Thymus (tissue), 11 donors: ENCODE measurements around the gene TNFRSF6B. TPM values are rescaled to one million over a fixed set of nuclear protein-coding genes. Genes with fewer than 3 reads are reported as not detected.

ENCODE experiments used
- DNase-seq, 9 donors: peaks; one replicate each; pipeline ENCODE4 v3.0.0-alpha.2; 2013; ENCODE audit warnings: low spot score in 9 of 9, low read depth in 6 of 9, missing footprints in 1 of 9
- H3K27ac ChIP-seq, 2 donors: one replicate each; pipeline ENCODE4 v1.5.1; 2013; ENCODE audit warnings: control low read depth in 1 of 2, low read depth in 1 of 2, low read length in 1 of 2, mild to moderate bottlenecking in 1 of 2, moderate library complexity in 1 of 2
- H3K27me3 ChIP-seq, 2 donors: one replicate each; pipeline ENCODE4 v1.5.1; 2013; ENCODE audit warnings: low read length in 1 of 2; ENCODE audit not compliant: control insufficient read depth in 2 of 2, insufficient read depth in 1 of 2
- H3K36me3 ChIP-seq, 2 donors: one replicate each; pipeline ENCODE4 v1.5.1; 2013; ENCODE audit warnings: low read length in 1 of 2, mild to moderate bottlenecking in 1 of 2, moderate library complexity in 1 of 2; ENCODE audit not compliant: control insufficient read depth in 2 of 2, insufficient read depth in 2 of 2
- H3K4me1 ChIP-seq, 2 donors: one replicate each; pipeline ENCODE4 v1.5.1; 2013; ENCODE audit warnings: low read length in 2 of 2; ENCODE audit not compliant: control insufficient read depth in 2 of 2, insufficient read depth in 2 of 2
- H3K4me3 ChIP-seq, 2 donors: one replicate each; pipeline ENCODE4 v1.5.1; 2013; ENCODE audit warnings: low read length in 2 of 2, control low read depth in 1 of 2, mild to moderate bottlenecking in 1 of 2
- H3K9me3 ChIP-seq, 2 donors: one replicate each; pipeline ENCODE4 v1.5.1; 2013; ENCODE audit warnings: low read length in 1 of 2, mild to moderate bottlenecking in 1 of 2; ENCODE audit not compliant: control insufficient read depth in 2 of 2, insufficient read depth in 1 of 2
- whole genome bisulfite sequencing: extraction: QIAGEN DNeasy Blood & Tissue Kit; methylation state at CpG from one replicate; pipeline ENCODE4 v1.1.7; 2013; 5-methylcytosine and 5-hydroxymethylcytosine counted together
- polyA plus RNA-seq: library from polyadenylated mRNA; stranded (reverse); fragments of 200-250 nt; gene quantifications from one replicate; pipeline ENCODE4 v1.2.3, GENCODE V29; 2013
- total RNA-seq: library from RNA; stranded (reverse); fragments of 120-200 nt; gene quantifications from one replicate; pipeline ENCODE4 v1.2.4, GENCODE V29; 2013
- donor health status: healthy.

The TNFRSF6B gene
- total and polyA plus RNA-seq, 2 donors = 13.5 to 34.7 TPM

DNA sequence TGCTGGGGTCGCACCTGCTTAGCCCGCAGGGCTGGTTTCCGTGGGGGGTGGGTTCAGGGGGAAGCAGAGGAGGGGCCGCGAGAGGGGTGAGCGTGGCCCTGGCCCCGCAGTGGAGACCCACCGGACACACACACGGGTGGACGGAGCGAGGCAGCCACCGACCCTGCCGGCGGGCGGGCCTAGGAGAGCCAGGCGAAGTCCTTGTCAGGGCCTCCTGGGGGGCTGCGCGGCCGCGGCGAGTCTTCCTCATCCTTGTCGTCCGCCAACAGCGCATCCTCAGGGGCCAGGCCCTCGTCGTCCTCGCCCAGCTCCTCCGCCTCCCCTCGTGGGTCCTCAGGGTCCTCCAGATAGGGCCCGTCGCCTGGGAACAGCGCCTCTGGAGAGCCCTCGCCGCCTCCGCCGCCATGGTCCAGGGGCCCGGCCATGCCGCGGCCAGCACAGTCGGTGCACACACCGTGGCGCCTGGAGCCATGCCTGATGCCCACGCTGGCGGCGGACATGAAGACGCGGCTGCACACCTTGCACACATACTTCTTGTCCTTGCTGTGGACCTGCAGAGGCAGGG lies 50.4 kb downstream of the TNFRSF6B start:
- Histone ChIP-seq H3K36me3 (peaks cover 18 to 23% of the 10 kb centered on the region in 2 donors), H3K27me3 (no peaks in the 10 kb centered on the region), H3K4me3 (no peak overlapping the region), H3K4me1 (peaks cover 5 to 29% of the 10 kb centered on the region in 2 donors), H3K9me3 (peaks cover 0 to 4% of the 10 kb centered on the region in 2 donors), H3K27ac (no peak overlapping the region)
- WGBS = 98% methylated on average over 47 of the region's 47 CpGs
- no peak for DNase-seq

DNA sequence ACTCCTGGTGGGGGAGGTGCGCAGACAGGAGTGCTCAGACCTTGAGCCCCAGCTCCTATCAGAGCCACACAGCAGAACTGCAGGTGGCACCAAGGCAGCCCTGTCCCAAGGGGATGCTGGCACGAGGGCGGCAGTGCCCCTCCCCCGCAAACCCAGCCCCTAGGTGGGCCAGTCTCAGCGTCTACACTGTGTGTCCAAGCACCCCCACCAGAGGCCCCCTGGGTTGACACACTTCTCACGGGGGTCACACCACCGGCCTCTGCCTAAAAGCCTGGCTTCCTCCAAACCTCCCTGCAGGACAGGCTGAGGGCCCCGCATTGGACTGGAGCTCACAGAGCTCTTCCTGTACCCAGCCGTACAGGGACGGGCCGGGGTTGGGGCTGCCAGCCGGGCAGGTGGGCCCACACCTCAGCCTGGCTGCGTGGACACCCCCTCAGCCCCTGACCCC lies 51.2 kb downstream of the TNFRSF6B start:
- no peak overlapping the region for H3K27ac ChIP-seq
- no peaks in the 10 kb centered on the region for H3K27me3 ChIP-seq
- H3K4me3 ChIP-seq = no peak overlapping the region
- WGBS = 97% methylated on average over 13 of the region's 13 CpGs
- no peak for DNase-seq
- peaks cover 10 to 16% of the 10 kb centered on the region in 2 donors for H3K36me3 ChIP-seq
- peaks cover 5 to 31% of the 10 kb centered on the region in 2 donors for H3K4me1 ChIP-seq
- H3K9me3 ChIP-seq = peaks cover 0 to 4% of the 10 kb centered on the region in 2 donors

Other genes starting within 250 kb of the TNFRSF6B start
- 0.38 TPM for gene KCNQ2, start 224.0 kb upstream of the TNFRSF6B start, total RNA-seq
- 0.48 TPM for gene KCNQ2, start 224.0 kb upstream of the TNFRSF6B start, polyA plus RNA-seq
- gene EEF1A2, start 197.6 kb upstream of the TNFRSF6B start, total RNA-seq = 0.19 TPM
- 2.2 TPM for gene EEF1A2, start 197.6 kb upstream of the TNFRSF6B start, polyA plus RNA-seq
- gene PPDPF, start 175.9 kb upstream of the TNFRSF6B start, total RNA-seq = 18.0 TPM
- 229 TPM for gene PPDPF, start 175.9 kb upstream of the TNFRSF6B start, polyA plus RNA-seq
- gene PTK6, start 159.3 kb upstream of the TNFRSF6B start, total RNA-seq = 0.19 TPM
- 2.7 TPM for gene PTK6, start 159.3 kb upstream of the TNFRSF6B start, polyA plus RNA-seq
- 0.05 TPM for gene SRMS, start 148.9 kb upstream of the TNFRSF6B start, total RNA-seq
- 0.05 TPM for gene SRMS, start 148.9 kb upstream of the TNFRSF6B start, polyA plus RNA-seq
- 1.1 TPM for gene FNDC11, start 142.5 kb upstream of the TNFRSF6B start, total RNA-seq
- gene FNDC11, start 142.5 kb upstream of the TNFRSF6B start, polyA plus RNA-seq = 1.2 TPM
- 14.8 TPM for gene HELZ2, start 122.4 kb upstream of the TNFRSF6B start, total RNA-seq
- gene HELZ2, start 122.4 kb upstream of the TNFRSF6B start, polyA plus RNA-seq = 13.9 TPM
- 9.3 TPM for gene GMEB2, start 69.6 kb upstream of the TNFRSF6B start, total RNA-seq
- gene GMEB2, start 69.6 kb upstream of the TNFRSF6B start, polyA plus RNA-seq = 16.3 TPM
- gene STMN3, start 43.2 kb upstream of the TNFRSF6B start, total RNA-seq = 71.5 TPM
- gene STMN3, start 43.2 kb upstream of the TNFRSF6B start, polyA plus RNA-seq = 77.9 TPM
- 8.1 TPM for gene RTEL1, start 38.3 kb upstream of the TNFRSF6B start, total RNA-seq
- gene RTEL1, start 38.3 kb upstream of the TNFRSF6B start, polyA plus RNA-seq = 18.8 TPM
- gene ARFRP1, start 11.3 kb downstream of the TNFRSF6B start, total RNA-seq = 39.2 TPM
- gene ARFRP1, start 11.3 kb downstream of the TNFRSF6B start, polyA plus RNA-seq = 94.0 TPM
- gene ZGPAT, start 11.4 kb downstream of the TNFRSF6B start, total RNA-seq = 16.5 TPM
- gene ZGPAT, start 11.4 kb downstream of the TNFRSF6B start, polyA plus RNA-seq = 66.6 TPM
- gene LIME1, start 40.0 kb downstream of the TNFRSF6B start, total RNA-seq = 80.5 TPM
- gene LIME1, start 40.0 kb downstream of the TNFRSF6B start, polyA plus RNA-seq = 181 TPM
- gene SLC2A4RG, start 43.1 kb downstream of the TNFRSF6B start, total RNA-seq = 33.4 TPM
- 66.1 TPM for gene SLC2A4RG, start 43.1 kb downstream of the TNFRSF6B start, polyA plus RNA-seq
- 5.8 TPM for gene ZBTB46, start 134.6 kb downstream of the TNFRSF6B start, total RNA-seq
- gene ZBTB46, start 134.6 kb downstream of the TNFRSF6B start, polyA plus RNA-seq = 3.7 TPM
- gene ABHD16B, start 164.8 kb downstream of the TNFRSF6B start, total RNA-seq = not detected
- gene ABHD16B, start 164.8 kb downstream of the TNFRSF6B start, polyA plus RNA-seq = 0.57 TPM
- 37.9 TPM for gene TPD52L2, start 168.6 kb downstream of the TNFRSF6B start, total RNA-seq
- 73.2 TPM for gene TPD52L2, start 168.6 kb downstream of the TNFRSF6B start, polyA plus RNA-seq
- 26.1 TPM for gene DNAJC5, start 198.5 kb downstream of the TNFRSF6B start, total RNA-seq
- gene DNAJC5, start 198.5 kb downstream of the TNFRSF6B start, polyA plus RNA-seq = 23.3 TPM